Measurements from ENCODE around the gene NOL6. TPM values are rescaled to one million over a fixed set of nuclear protein-coding genes. Genes with fewer than 3 reads are reported as not detected.
"Not testable (repeated sequence)": the region's sequence is repeated elsewhere in the genome, so short reads cannot be mapped to it uniquely, and the experiment has no call there.

The NOL6 gene
- total and polyA plus RNA-seq, 8 donors: 10.7 to 43.6 (median 19.3) TPM

GRCh38 chr9:33459115-33459514 lies 14.6 kb downstream of the NOL6 start:
- Histone ChIP-seq H3K4me1 (peaks cover 9 to 27% (median 12%) of the 10 kb centered on the region in 4 donors), H3K27me3 (no peaks in the 10 kb centered on the region), H3K36me3 (peaks cover 21 to 40% (median 36%) of the 10 kb centered on the region in 4 donors), H3K27ac (peak overlapping the region in 2 of 5 donors; percentile 39 to 41), H3K9me3 (no peaks in the 10 kb centered on the region), H3K4me3 (no peak overlapping the region)
- TF ChIP-seq POLR2AphosphoS5 (IDR thresholded peaks at IDR 0.05): no peak
- no peak for TF ChIP-seq POLR2A (IDR thresholded peaks at IDR 0.05)
- TF ChIP-seq CTCF (IDR thresholded peaks at IDR 0.05): no peak
- no peak for DNase-seq
- intact Hi-C loops (cut with DNase I; ENCODE audit: low total_unique reads): no loop called here
- 45 to 65% (median 52%) methylated on average over 3 of the region's 3 CpGs for WGBS, 5 donors

DNA sequence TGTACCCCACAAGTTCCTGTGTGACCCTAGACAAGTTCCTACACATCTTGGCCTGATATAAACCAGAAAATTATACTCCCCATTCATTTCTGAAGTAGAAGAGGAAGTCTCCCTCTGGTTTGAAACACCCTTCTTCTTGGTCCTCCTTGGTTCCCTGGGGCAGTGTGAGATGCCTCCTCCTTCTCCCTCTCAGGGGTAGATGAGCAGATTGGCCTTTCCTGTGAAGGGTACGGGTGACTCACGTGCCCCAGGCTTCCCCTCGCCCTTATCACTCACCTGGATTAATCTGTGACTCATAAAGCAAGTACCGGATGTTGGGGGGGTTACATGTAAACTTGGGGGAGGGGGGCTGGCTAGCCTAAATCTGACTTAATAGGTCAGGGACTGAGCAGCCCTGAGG lies 15.3 kb downstream of the NOL6 start:
- no peaks in the 10 kb centered on the region for H3K9me3 ChIP-seq
- peaks cover 9 to 28% (median 12%) of the 10 kb centered on the region in 4 donors for H3K4me1 ChIP-seq
- TF ChIP-seq POLR2AphosphoS5 (IDR thresholded peaks at IDR 0.05) (peak in 1 of 3 donors; percentile 61), CTCF (IDR thresholded peaks at IDR 0.05) (no peak), POLR2A (IDR thresholded peaks at IDR 0.05) (no peak)
- 9 to 25% (median 19%) methylated on average over 4 of the region's 4 CpGs for WGBS, 5 donors
- no peaks in the 10 kb centered on the region for H3K27me3 ChIP-seq
- no peak overlapping the region for H3K4me3 ChIP-seq
- intact Hi-C loops (cut with DNase I; ENCODE audit: low total_unique reads): no loop called here
- peak overlapping the region in 4 of 5 donors; percentile 39 to 44 (median 41) for H3K27ac ChIP-seq
- peaks cover 14 to 34% (median 29%) of the 10 kb centered on the region in 4 donors for H3K36me3 ChIP-seq
- DNase-seq: peak; percentile 44 to 85

- DNase-seq: no peak
- whole genome bisulfite sequencing, 5 donors: 52 to 81% (median 67%) methylated on average over 7 of the region's 7 CpGs
- intact Hi-C loops (cut with DNase I; ENCODE audit: low total_unique reads): no loop called here
- peak overlapping the region in 1 of 5 donors; percentile 26 for H3K27ac ChIP-seq
- H3K36me3 ChIP-seq: peaks cover 0 to 9% (median 4%) of the 10 kb centered on the region in 4 donors
- no peaks in the 10 kb centered on the region for H3K9me3 ChIP-seq
- H3K27me3 ChIP-seq: no peaks in the 10 kb centered on the region
- H3K4me3 ChIP-seq: no peak overlapping the region
- H3K4me1 ChIP-seq: peaks cover 11 to 37% (median 19%) of the 10 kb centered on the region in 4 donors
- TF ChIP-seq EP300 (IDR thresholded peaks at IDR 0.05) (no peak), POLR2AphosphoS5 (IDR thresholded peaks at IDR 0.05) (no peak), POLR2A (IDR thresholded peaks at IDR 0.05) (no peak), CTCF (IDR thresholded peaks at IDR 0.05) (no peak)
Observed at GRCh38 chr9:33455945-33456344, 17.8 kb downstream of the NOL6 start.

DNA sequence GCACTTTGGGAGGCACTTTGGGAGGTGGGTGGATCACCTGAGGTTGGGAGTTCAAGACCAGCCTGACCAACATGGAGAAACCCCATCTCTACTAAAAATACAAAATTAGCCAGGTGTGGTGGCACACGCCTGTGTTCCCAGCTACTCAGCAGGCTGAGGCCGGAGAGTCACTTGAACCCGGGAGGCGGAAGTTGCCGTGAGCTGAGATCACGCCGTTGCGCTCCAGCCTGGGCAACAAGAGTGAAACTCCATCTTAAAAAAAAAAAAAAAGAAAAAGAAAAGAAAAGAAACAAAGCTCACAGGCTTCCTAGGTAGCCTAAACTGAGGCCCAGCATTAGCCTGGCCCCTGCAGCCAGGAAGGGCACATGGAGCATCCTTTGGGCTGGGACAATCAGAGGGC lies 18.3 kb downstream of the NOL6 start:
- H3K27me3 ChIP-seq; DNase-seq; H3K4me3 ChIP-seq; H3K9me3 ChIP-seq; H3K36me3 ChIP-seq; intact Hi-C loops (cut with DNase I; ENCODE audit: low total_unique reads): not testable (repeated sequence)
- Histone ChIP-seq H3K27ac (peak overlapping the region in 1 of 5 donors; percentile 26), H3K4me1 (peaks cover 11 to 37% (median 19%) of the 10 kb centered on the region in 4 donors)
- 94 to 98% (median 97%) methylated on average over 8 of the region's 8 CpGs for WGBS, 5 donors

DNA sequence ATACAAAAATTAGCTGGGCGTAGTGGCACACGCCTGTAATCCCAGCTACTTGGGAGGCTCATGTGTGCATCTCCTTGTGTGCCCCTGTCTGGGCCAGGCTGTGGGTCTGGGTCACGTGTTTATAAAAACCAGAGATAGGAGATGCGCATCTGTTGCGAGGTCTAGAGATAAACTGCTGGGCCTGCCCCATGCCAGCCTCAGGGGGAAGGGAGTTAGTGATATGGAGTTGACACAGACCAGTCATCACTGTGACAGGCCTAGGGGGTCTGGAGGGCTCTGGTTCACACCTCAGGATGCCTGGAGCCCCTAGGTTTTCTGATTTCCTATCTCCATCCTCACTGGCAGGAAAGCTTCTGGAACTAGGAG lies 19.1 kb downstream of the NOL6 start:
- H3K9me3 ChIP-seq; H3K4me3 ChIP-seq; H3K27ac ChIP-seq; H3K36me3 ChIP-seq; H3K27me3 ChIP-seq; DNase-seq; intact Hi-C loops (cut with DNase I; ENCODE audit: low total_unique reads): not testable (repeated sequence)
- H3K4me1 ChIP-seq: peaks cover 11 to 37% (median 19%) of the 10 kb centered on the region in 4 donors
- WGBS, 5 donors: 81 to 88% (median 86%) methylated on average over 5 of the region's 5 CpGs

All from stomach (tissue), 9 donors.